GM12878 (cell line): ENCODE data around the gene GYG1. TPM values are rescaled to one million over a fixed set of nuclear protein-coding genes. Genes with fewer than 3 reads are reported as not detected.

Source experiments
- ATAC-seq: fragments of 200-7000 bp; cut with Tn5 transposase; 3 replicates; pipeline ENCODE4 v1.9.1; 2020; ENCODE audit warnings: mild to moderate bottlenecking, moderate library complexity
- BruUV-seq: library from RNA; stranded (reverse); fragments of 400-500 nt; replicated peaks from 2 replicates; lab custom pipeline; 2021; lab: Mats Ljungman, UMichigan
- CTCF ChIA-PET: fragments of 300-600 bp; sonication (Branson Sonifier 250); formaldehyde crosslinking; extraction: SDS; loops from one replicate; lab custom pipeline; 2021; ENCODE audit warnings: inconsistent platforms; lab: Yijun Ruan, JAX
- POLR2A ChIA-PET: fragments of 350-600 bp; formaldehyde crosslinking; extraction: SDS; loops from one replicate; lab custom pipeline; 2021; ENCODE audit warnings: inconsistent platforms; lab: Charles Lee
- RAD21 ChIA-PET: fragments of 300-600 bp; sonication (Branson Sonifier 250); formaldehyde crosslinking; loops from one replicate; lab custom pipeline; 2023; ENCODE audit warnings: antibody characterized with exemption; ENCODE audit not compliant: unreplicated experiment; lab: Charles Lee
- SMC1A ChIA-PET: fragments of 300-600 bp; sonication (Branson Sonifier 250); formaldehyde crosslinking; loops from one replicate; lab custom pipeline; 2023; ENCODE audit not compliant: unreplicated experiment, uncharacterized antibody; lab: Charles Lee
- DNase-seq: peaks from one replicate; pipeline ENCODE4 v3.0.0-alpha.2; 2011; ENCODE audit warnings: low read depth, low spot score
- FAIRE-seq: peaks from 3 replicates; lab custom pipeline; 2011; peaks lifted over from hg19 to GRCh38; lab: Jason Lieb, UNC
- H2AFZ ChIP-seq: 2 replicates; pipeline ENCODE4 v1.6.0; 2011; ENCODE audit warnings: low read depth, low read length, control low read depth; ENCODE audit not compliant: control insufficient read depth
- H3K27ac ChIP-seq: 2 replicates; pipeline ENCODE4 v1.5.1; 2011; ENCODE audit warnings: control low read depth; ENCODE audit not compliant: control insufficient read depth, insufficient read depth
- H3K27me3 ChIP-seq, 2 experiments: replicated peaks in 1 of 2; 2 replicates each; pipeline versions ENCODE4 v1.6.0 to v1.6.1; 2011; ENCODE audit warnings: low read length in 1 of 2; ENCODE audit not compliant: control insufficient read depth in 2 of 2, insufficient read depth in 2 of 2
- H3K36me3 ChIP-seq, 2 experiments: 2 replicates each; pipeline ENCODE4 v1.5.1; 2011; ENCODE audit warnings: low read length in 1 of 2; ENCODE audit not compliant: control insufficient read depth in 2 of 2, insufficient read depth in 2 of 2
- H3K4me1 ChIP-seq: 2 replicates; pipeline ENCODE4 v1.6.1; 2011; ENCODE audit warnings: mild to moderate bottlenecking, low read length, moderate library complexity, mixed read lengths; ENCODE audit not compliant: control insufficient read depth, insufficient read depth
- H3K4me2 ChIP-seq: 2 replicates; pipeline ENCODE4 v1.6.0; 2011; ENCODE audit warnings: control low read depth; ENCODE audit not compliant: control insufficient read depth, insufficient read depth
- H3K4me3 ChIP-seq: fragments of 200-600 bp; sonication (generic); 2 replicates; pipeline ENCODE4 v1.5.1; 2016
- H3K79me2 ChIP-seq: 2 replicates; pipeline ENCODE4 v1.6.0; 2011; ENCODE audit warnings: low read length; ENCODE audit not compliant: control insufficient read depth, insufficient read depth
- H3K9ac ChIP-seq: 2 replicates; pipeline ENCODE4 v1.8.0; 2011; ENCODE audit warnings: low read length, control low read depth, mixed read lengths; ENCODE audit not compliant: control insufficient read depth, insufficient read depth
- H3K9me3 ChIP-seq: replicated peaks from 3 replicates; pipeline ENCODE4 v1.5.1; 2011; ENCODE audit warnings: mild to moderate bottlenecking, low read length; ENCODE audit not compliant: control insufficient read depth, insufficient read depth
- H4K20me1 ChIP-seq: 2 replicates; pipeline ENCODE4 v1.6.0; 2011; ENCODE audit not compliant: control insufficient read depth, insufficient read depth
- BACH1 ChIP-seq: fragments of 450-650 bp; IDR thresholded peaks from 2 replicates; pipeline ENCODE4 v1.6.1; 2017; ENCODE audit warnings: mild to moderate bottlenecking, borderline replicate concordance
- HDAC2 ChIP-seq: fragments of 200-600 bp; sonication (generic); IDR thresholded peaks from 2 replicates; pipeline ENCODE4 v1.6.1; 2017
- HDAC6 ChIP-seq: fragments of 200-600 bp; sonication (generic); IDR thresholded peaks from one replicate; pipeline ENCODE4 v1.8.0; 2017; ENCODE audit warnings: antibody characterized with exemption; ENCODE audit not compliant: unreplicated experiment
- MXI1 ChIP-seq: fragments of 150-350 bp; IDR thresholded peaks from 2 replicates; pipeline ENCODE4 v1.6.1; 2011; ENCODE audit warnings: low read depth, mild to moderate bottlenecking, inconsistent platforms, low read length, improper control_type of control experiment
- NFIC ChIP-seq: IDR thresholded peaks from 2 replicates; pipeline ENCODE4 v1.6.1; 2012; ENCODE audit warnings: low read depth, mild to moderate bottlenecking, inconsistent platforms, low read length, moderate library complexity
- NFYB ChIP-seq: IDR thresholded peaks from 2 replicates; pipeline ENCODE4 v1.6.1; 2011; ENCODE audit warnings: low read depth, mild to moderate bottlenecking, low read length, improper control_type of control experiment, moderate library complexity; ENCODE audit not compliant: insufficient read depth
- NRF1 ChIP-seq: conservative IDR thresholded peaks from 2 replicates; pipeline ENCODE4 v1.6.1; 2011; ENCODE audit warnings: mild to moderate bottlenecking, low read depth, low read length, improper control_type of control experiment
- PAX5 ChIP-seq: IDR thresholded peaks from 2 replicates; pipeline ENCODE4 v1.6.1; 2011; ENCODE audit warnings: low read depth, low read length, borderline replicate concordance
- PAX8 ChIP-seq: fragments of 450-650 bp; IDR thresholded peaks from 2 replicates; pipeline ENCODE4 v1.6.1; 2017; ENCODE audit warnings: mild to moderate bottlenecking, moderate library complexity
- RUNX3 ChIP-seq: IDR thresholded peaks from 2 replicates; pipeline ENCODE4 v1.6.1; 2012; ENCODE audit warnings: low read length, inconsistent platforms
- SIX5 ChIP-seq: IDR thresholded peaks from 2 replicates; pipeline ENCODE4 v1.6.1; 2011; ENCODE audit warnings: mild to moderate bottlenecking, low read depth, low read length, moderate library complexity; ENCODE audit not compliant: severe bottlenecking
- SMC3 ChIP-seq: IDR thresholded peaks from 2 replicates; pipeline ENCODE4 v1.6.1; 2011; ENCODE audit warnings: low read length, improper control_type of control experiment, borderline replicate concordance
- ZNF622 ChIP-seq: fragments of 450-650 bp; IDR thresholded peaks from 2 replicates; pipeline ENCODE4 v1.6.1; 2017; ENCODE audit warnings: mild to moderate bottlenecking, inconsistent platforms
- ZSCAN29 ChIP-seq: fragments of 450-650 bp; IDR thresholded peaks from 2 replicates; pipeline ENCODE4 v1.6.1; 2017; ENCODE audit warnings: mild to moderate bottlenecking, moderate library complexity
- WGBS: methylation state at CpG from one replicate; pipeline ENCODE4 v1.1.6; 2016; ENCODE audit warnings: low lambda C conversion rate; ENCODE audit not compliant: insufficient replicate concordance, insufficient coverage; ENCODE audit errors: missing lambda C conversion rate; 5-methylcytosine and 5-hydroxymethylcytosine counted together
- in situ Hi-C: fragments of 300-500 bp; cut with MboI; formaldehyde crosslinking; loops from 9 replicates; pipeline ENCODE4 v1.14.3; 2018; ENCODE audit warnings: mixed read lengths
- intact Hi-C: fragments of 100-400 bp; cut with micrococcal nuclease; formaldehyde crosslinking; loops from one replicate; pipeline ENCODE4 v1.14.2; 2022; ENCODE audit not compliant: unreplicated experiment
- polyA plus RNA-seq, 11 experiments: library from polyadenylated mRNA; depleted of rRNA in 4 of 11; unstranded in 6 of 11; stranded (reverse) in 5 of 11; fragments of >200 nt; fragmentation: Nextera tagmentation in 4 of 11; fragmentation: Illumina TruSeq in 1 of 11; extraction: Ambion mirVana in 4 of 11; extraction: Trizol in 1 of 11; gene quantifications; 1 replicate in 1 of 11; 2 replicates in 10 of 11; pipeline versions ENCODE4 v1.2.1 to v1.2.3, GENCODE V29; 2011 to 2016; ENCODE audit warnings: inconsistent platforms in 2 of 11, missing spikeins in 2 of 11, low read depth in 1 of 11
- total RNA-seq, 4 experiments: library from RNA; depleted of rRNA in 3 of 4; stranded (reverse); fragments of >200 nt in 3 of 4; fragmentation: Illumina TruSeq in 1 of 4; extraction: Trizol in 1 of 4; gene quantifications; 2 replicates each; pipeline versions ENCODE4 v1.2.1 to v1.2.3, GENCODE V29; 2013 to 2021
- TF ChIP-seq, protein P1 (sequence below): fragments of 450-650 bp; IDR thresholded peaks from 2 replicates; pipeline ENCODE4 v1.6.1; 2018; ENCODE audit warnings: mild to moderate bottlenecking, low read depth, moderate library complexity; ENCODE audit not compliant: partially characterized antibody
- TF ChIP-seq, protein P2 (sequence below): IDR thresholded peaks from 2 replicates; pipeline ENCODE4 v1.6.1; 2011; ENCODE audit warnings: low read depth, low read length, improper control_type of control experiment, borderline replicate concordance
- TF ChIP-seq, protein P3 (sequence below): fragments of 450-650 bp; IDR thresholded peaks from 2 replicates; pipeline ENCODE4 v1.6.1; 2016; ENCODE audit warnings: mild to moderate bottlenecking, moderate library complexity, borderline replicate concordance

The GYG1 gene
- total and polyA plus RNA-seq, 10 of the 15 experiments (the other 5 are each of a cell fraction or from before 2014, with no cell fraction given): 11.8 to 38.9 (median 22.9) TPM

DNA sequence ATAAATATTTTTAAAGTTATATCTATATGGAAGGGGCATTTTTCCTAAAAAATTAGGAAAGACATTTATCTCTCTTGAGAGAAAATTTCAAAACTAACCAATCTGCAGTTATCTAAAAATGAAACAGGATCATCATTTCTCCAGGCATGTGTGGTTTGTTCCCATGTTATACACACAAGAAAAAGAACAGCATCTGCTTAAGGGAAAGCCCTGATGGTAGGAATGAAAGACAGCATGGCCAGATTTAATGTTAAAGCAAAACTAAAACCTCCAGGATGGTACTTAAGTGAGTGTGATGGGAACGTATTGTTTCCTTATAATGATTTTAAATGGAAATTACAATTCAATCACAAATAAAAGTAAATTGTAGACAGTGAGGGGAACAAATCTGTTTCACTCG, 46.2 kb upstream of the GYG1 start:
- no peaks in the 10 kb centered on the region for H3K36me3 ChIP-seq
- CTCF ChIA-PET: interaction anchor here (0.7 to 11.7 kb wide), 7 partner anchors 9 to 565 kb away, joined by 3 to 179 read pairs (median 3); partner anchors contain the start of gene CPA3
- no peak overlapping the region for H3K4me2 ChIP-seq
- no peak overlapping the region for H2AFZ ChIP-seq
- no peak overlapping the region for H3K9ac ChIP-seq
- H4K20me1 ChIP-seq: no peaks in the 10 kb centered on the region
- H3K27me3 ChIP-seq: peaks cover 0 to 3% of the 10 kb centered on the region in 2 experiments; a peak in 3 of 4 replicates
- no peaks in the 10 kb centered on the region for H3K4me1 ChIP-seq
- RAD21 ChIA-PET: interaction anchor here (1.0 to 1.9 kb wide), 3 partner anchors 10 to 566 kb away, joined by 3 to 5 read pairs (median 3); no protein-coding TSS in a partner anchor
- no peak for DNase-seq
- POLR2A ChIA-PET: no interaction called here
- 6% methylated on average over 2 of the region's 2 CpGs for WGBS
- no peak overlapping the region for H3K27ac ChIP-seq
- ATAC-seq: no peak
- SMC1A ChIA-PET: interaction anchor here (1.9 to 2.3 kb wide), 2 partner anchors 10 to 83 kb away, joined by 7 to 13 read pairs; no protein-coding TSS in a partner anchor
- no peaks in the 10 kb centered on the region for H3K9me3 ChIP-seq
- FAIRE-seq: no peak
- no peak overlapping the region for H3K4me3 ChIP-seq
- in situ Hi-C loops (loop anchor here (5.0 to 10.0 kb wide), 2 partner anchors 83 to 560 kb away; no protein-coding TSS in a partner anchor), intact Hi-C loops (no loop called here)
- no peaks in the 10 kb centered on the region for H3K79me2 ChIP-seq
- no peak for TF ChIP-seq SMC3
- TF ChIP-seq PAX8: no peak
- no peak for TF ChIP-seq PAX5
- no peak for TF ChIP-seq RUNX3
- no peak for TF ChIP-seq NFIC
- TF ChIP-seq NFYB: no peak
- no peak for TF ChIP-seq HDAC2
- TF ChIP-seq, protein P1, sequence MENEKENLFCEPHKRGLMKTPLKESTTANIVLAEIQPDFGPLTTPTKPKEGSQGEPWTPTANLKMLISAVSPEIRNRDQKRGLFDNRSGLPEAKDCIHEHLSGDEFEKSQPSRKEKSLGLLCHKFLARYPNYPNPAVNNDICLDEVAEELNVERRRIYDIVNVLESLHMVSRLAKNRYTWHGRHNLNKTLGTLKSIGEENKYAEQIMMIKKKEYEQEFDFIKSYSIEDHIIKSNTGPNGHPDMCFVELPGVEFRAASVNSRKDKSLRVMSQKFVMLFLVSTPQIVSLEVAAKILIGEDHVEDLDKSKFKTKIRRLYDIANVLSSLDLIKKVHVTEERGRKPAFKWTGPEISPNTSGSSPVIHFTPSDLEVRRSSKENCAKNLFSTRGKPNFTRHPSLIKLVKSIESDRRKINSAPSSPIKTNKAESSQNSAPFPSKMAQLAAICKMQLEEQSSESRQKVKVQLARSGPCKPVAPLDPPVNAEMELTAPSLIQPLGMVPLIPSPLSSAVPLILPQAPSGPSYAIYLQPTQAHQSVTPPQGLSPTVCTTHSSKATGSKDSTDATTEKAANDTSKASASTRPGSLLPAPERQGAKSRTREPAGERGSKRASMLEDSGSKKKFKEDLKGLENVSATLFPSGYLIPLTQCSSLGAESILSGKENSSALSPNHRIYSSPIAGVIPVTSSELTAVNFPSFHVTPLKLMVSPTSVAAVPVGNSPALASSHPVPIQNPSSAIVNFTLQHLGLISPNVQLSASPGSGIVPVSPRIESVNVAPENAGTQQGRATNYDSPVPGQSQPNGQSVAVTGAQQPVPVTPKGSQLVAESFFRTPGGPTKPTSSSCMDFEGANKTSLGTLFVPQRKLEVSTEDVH: no peak
- no peak for TF ChIP-seq BACH1
- TF ChIP-seq, protein P2, sequence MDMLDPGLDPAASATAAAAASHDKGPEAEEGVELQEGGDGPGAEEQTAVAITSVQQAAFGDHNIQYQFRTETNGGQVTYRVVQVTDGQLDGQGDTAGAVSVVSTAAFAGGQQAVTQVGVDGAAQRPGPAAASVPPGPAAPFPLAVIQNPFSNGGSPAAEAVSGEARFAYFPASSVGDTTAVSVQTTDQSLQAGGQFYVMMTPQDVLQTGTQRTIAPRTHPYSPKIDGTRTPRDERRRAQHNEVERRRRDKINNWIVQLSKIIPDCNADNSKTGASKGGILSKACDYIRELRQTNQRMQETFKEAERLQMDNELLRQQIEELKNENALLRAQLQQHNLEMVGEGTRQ: no peak
- TF ChIP-seq HDAC6: no peak
- TF ChIP-seq NRF1: no peak
- TF ChIP-seq ZSCAN29: no peak
- TF ChIP-seq, protein P3, sequence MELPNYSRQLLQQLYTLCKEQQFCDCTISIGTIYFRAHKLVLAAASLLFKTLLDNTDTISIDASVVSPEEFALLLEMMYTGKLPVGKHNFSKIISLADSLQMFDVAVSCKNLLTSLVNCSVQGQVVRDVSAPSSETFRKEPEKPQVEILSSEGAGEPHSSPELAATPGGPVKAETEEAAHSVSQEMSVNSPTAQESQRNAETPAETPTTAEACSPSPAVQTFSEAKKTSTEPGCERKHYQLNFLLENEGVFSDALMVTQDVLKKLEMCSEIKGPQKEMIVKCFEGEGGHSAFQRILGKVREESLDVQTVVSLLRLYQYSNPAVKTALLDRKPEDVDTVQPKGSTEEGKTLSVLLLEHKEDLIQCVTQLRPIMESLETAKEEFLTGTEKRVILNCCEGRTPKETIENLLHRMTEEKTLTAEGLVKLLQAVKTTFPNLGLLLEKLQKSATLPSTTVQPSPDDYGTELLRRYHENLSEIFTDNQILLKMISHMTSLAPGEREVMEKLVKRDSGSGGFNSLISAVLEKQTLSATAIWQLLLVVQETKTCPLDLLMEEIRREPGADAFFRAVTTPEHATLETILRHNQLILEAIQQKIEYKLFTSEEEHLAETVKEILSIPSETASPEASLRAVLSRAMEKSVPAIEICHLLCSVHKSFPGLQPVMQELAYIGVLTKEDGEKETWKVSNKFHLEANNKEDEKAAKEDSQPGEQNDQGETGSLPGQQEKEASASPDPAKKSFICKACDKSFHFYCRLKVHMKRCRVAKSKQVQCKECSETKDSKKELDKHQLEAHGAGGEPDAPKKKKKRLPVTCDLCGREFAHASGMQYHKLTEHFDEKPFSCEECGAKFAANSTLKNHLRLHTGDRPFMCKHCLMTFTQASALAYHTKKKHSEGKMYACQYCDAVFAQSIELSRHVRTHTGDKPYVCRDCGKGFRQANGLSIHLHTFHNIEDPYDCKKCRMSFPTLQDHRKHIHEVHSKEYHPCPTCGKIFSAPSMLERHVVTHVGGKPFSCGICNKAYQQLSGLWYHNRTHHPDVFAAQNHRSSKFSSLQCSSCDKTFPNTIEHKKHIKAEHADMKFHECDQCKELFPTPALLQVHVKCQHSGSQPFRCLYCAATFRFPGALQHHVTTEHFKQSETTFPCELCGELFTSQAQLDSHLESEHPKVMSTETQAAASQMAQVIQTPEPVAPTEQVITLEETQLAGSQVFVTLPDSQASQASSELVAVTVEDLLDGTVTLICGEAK: no peak
- no peak for TF ChIP-seq MXI1
- TF ChIP-seq ZNF622: no peak
- no peak for TF ChIP-seq SIX5
- TF ChIP-seq, all 136 proteins: peak for 0
- BruUV-seq: no TSS peak
